Stomach smooth muscle (tissue), 2 donors: ENCODE data around the gene RBM10.

Source experiments
- H3K27ac ChIP-seq: one replicate; pipeline ENCODE4 v1.7.0; 2013; ENCODE audit warnings: mild to moderate bottlenecking, low read length, inconsistent platforms
- H3K27me3 ChIP-seq, 2 donors: one replicate each; pipeline ENCODE4 v1.7.0; 2013; ENCODE audit warnings: low read length in 2 of 2; ENCODE audit not compliant: insufficient read depth in 2 of 2, control insufficient read depth in 1 of 2
- H3K36me3 ChIP-seq, 2 donors: one replicate each; pipeline ENCODE4 v1.7.0; 2013; ENCODE audit warnings: low read length in 2 of 2; ENCODE audit not compliant: control insufficient read depth in 2 of 2, insufficient read depth in 2 of 2
- H3K4me1 ChIP-seq: one replicate; pipeline ENCODE4 v1.7.0; 2013; ENCODE audit warnings: low read length; ENCODE audit not compliant: control insufficient read depth, insufficient read depth
- H3K4me3 ChIP-seq, 2 donors: one replicate each; pipeline ENCODE4 v1.7.0; 2013; ENCODE audit warnings: low read length in 2 of 2
- H3K9ac ChIP-seq, 2 donors: one replicate each; pipeline ENCODE4 v1.7.0; 2013; ENCODE audit warnings: low read length in 2 of 2, mild to moderate bottlenecking in 1 of 2
- H3K9me3 ChIP-seq, 2 donors: one replicate each; pipeline ENCODE4 v1.7.0; 2013; ENCODE audit warnings: low read length in 2 of 2; ENCODE audit not compliant: control insufficient read depth in 2 of 2
- donor health status: healthy.
- donor health status: Pancreatic carcinoma.

RBM10 gene

GRCh38 chrX:47227334-47227583 is 82.2 kb downstream of the RBM10 start:
- H3K36me3 ChIP-seq, result peaks cover 34 to 43% of the 10 kb centered on the region in 2 donors

GRCh38 chrX:47228550-47229270 is 83.7 kb downstream of the RBM10 start:
- Histone ChIP-seq H3K9ac (no peak overlapping the region), H3K27me3 (peaks cover 0 to 14% of the 10 kb centered on the region in 2 donors), H3K4me3 (no peak overlapping the region), H3K36me3 (peaks cover 33 to 39% of the 10 kb centered on the region in 2 donors), H3K4me1 (no peaks in the 10 kb centered on the region), H3K9me3 (no peaks in the 10 kb centered on the region), H3K27ac (no peak overlapping the region)

More at GRCh38 chrX:47227334-47227583, 82.2 kb downstream of the RBM10 start:
- Histone ChIP-seq H3K4me1 (no peaks in the 10 kb centered on the region), H3K9ac (no peak overlapping the region), H3K27ac (no peak overlapping the region), H3K9me3 (no peaks in the 10 kb centered on the region), H3K4me3 (no peak overlapping the region), H3K27me3 (peaks cover 0 to 11% of the 10 kb centered on the region in 2 donors)

- H3K27me3 ChIP-seq, result peaks cover 0 to 12% of the 10 kb centered on the region in 2 donors
- H3K4me1 ChIP-seq, result no peaks in the 10 kb centered on the region
- no peak overlapping the region for H3K9ac ChIP-seq
Observed at GRCh38 chrX:47229427-47229826, 84.4 kb downstream of the RBM10 start.

GRCh38 chrX:47230136-47230868 is 85.3 kb downstream of the RBM10 start:
- no peak overlapping the region for H3K9ac ChIP-seq
- H3K4me1 ChIP-seq, result no peaks in the 10 kb centered on the region
- H3K27me3 ChIP-seq, result peaks cover 0 to 12% of the 10 kb centered on the region in 2 donors
- no peak overlapping the region for H3K27ac ChIP-seq
- peaks cover 17 to 25% of the 10 kb centered on the region in 2 donors for H3K36me3 ChIP-seq
- H3K4me3 ChIP-seq, result no peak overlapping the region
- H3K9me3 ChIP-seq, result no peaks in the 10 kb centered on the region

More at GRCh38 chrX:47229427-47229826, 84.4 kb downstream of the RBM10 start:
- Histone ChIP-seq H3K36me3 (peaks cover 26 to 32% of the 10 kb centered on the region in 2 donors), H3K4me3 (no peak overlapping the region), H3K27ac (no peak overlapping the region), H3K9me3 (no peaks in the 10 kb centered on the region)

GRCh38 chrX:47231167-47231566 is 86.1 kb downstream of the RBM10 start:
- peaks cover 9 to 17% of the 10 kb centered on the region in 2 donors for H3K36me3 ChIP-seq
- H3K4me1 ChIP-seq, result peaks cover 3% of the 10 kb centered on the region
- H3K27me3 ChIP-seq, result peaks cover 0 to 12% of the 10 kb centered on the region in 2 donors
- no peak overlapping the region for H3K4me3 ChIP-seq
- H3K27ac ChIP-seq, result no peak overlapping the region
- no peaks in the 10 kb centered on the region for H3K9me3 ChIP-seq
- no peak overlapping the region for H3K9ac ChIP-seq

GRCh38 chrX:47232197-47232802 is 87.3 kb downstream of the RBM10 start:
- peak overlapping the region; percentile 93 for H3K27ac ChIP-seq
- peak overlapping the region; percentile 67 to 87 for H3K9ac ChIP-seq
- peak overlapping the region; percentile 66 to 79 for H3K4me3 ChIP-seq
- H3K9me3 ChIP-seq, result no peaks in the 10 kb centered on the region
- H3K27me3 ChIP-seq, result peaks cover 0 to 12% of the 10 kb centered on the region in 2 donors
- H3K4me1 ChIP-seq, result peaks cover 5% of the 10 kb centered on the region
- peaks cover 3 to 9% of the 10 kb centered on the region in 2 donors for H3K36me3 ChIP-seq

- peaks cover 0 to 12% of the 10 kb centered on the region in 2 donors for H3K27me3 ChIP-seq
- H3K9me3 ChIP-seq, result no peaks in the 10 kb centered on the region
- peaks cover 3 to 6% of the 10 kb centered on the region in 2 donors for H3K36me3 ChIP-seq
- H3K4me3 ChIP-seq, result peak within 1 kb of the TSS; percentile 66 to 79
- peak within 1 kb of the TSS; percentile 89 for H3K9ac ChIP-seq
- H3K4me1 ChIP-seq, result peaks cover 5% of the 10 kb centered on the region
- peak within 1 kb of the TSS; percentile 93 for H3K27ac ChIP-seq
Observed at GRCh38 chrX:47232803-47233332, 87.8 kb downstream of the RBM10 start, which contains the start of gene USP11. USP11 (plus strand) TSS chrX:47233009; CDS start chrX:47233044, 35 bp downstream.

- peak overlapping the region; percentile 66 to 79 for H3K4me3 ChIP-seq
- H3K4me1 ChIP-seq, result peaks cover 5% of the 10 kb centered on the region
- peaks cover 0 to 12% of the 10 kb centered on the region in 2 donors for H3K27me3 ChIP-seq
- H3K9ac ChIP-seq, result peak overlapping the region; percentile 89
- peak overlapping the region; percentile 93 for H3K27ac ChIP-seq
- H3K9me3 ChIP-seq, result no peaks in the 10 kb centered on the region
- H3K36me3 ChIP-seq, result peaks cover 2 to 3% of the 10 kb centered on the region in 2 donors
Observed at GRCh38 chrX:47233333-47234113, 88.5 kb downstream of the RBM10 start.

GRCh38 chrX:47234583-47234982 is 89.6 kb downstream of the RBM10 start:
- Histone ChIP-seq H3K4me3 (peak overlapping the region; percentile 55 to 79), H3K36me3 (peaks cover 0 to 4% of the 10 kb centered on the region in 2 donors), H3K9ac (no peak overlapping the region)

GRCh38 chrX:47235691-47236103 is 90.7 kb downstream of the RBM10 start:
- peaks cover 5% of the 10 kb centered on the region for H3K4me1 ChIP-seq
- peak overlapping the region in 1 of 2 donors; percentile 3 for H3K4me3 ChIP-seq
- peaks cover 0 to 14% of the 10 kb centered on the region in 2 donors for H3K27me3 ChIP-seq
- peaks cover 9 to 11% of the 10 kb centered on the region in 2 donors for H3K36me3 ChIP-seq
- no peak overlapping the region for H3K9ac ChIP-seq
- no peaks in the 10 kb centered on the region for H3K9me3 ChIP-seq
- H3K27ac ChIP-seq, result peak overlapping the region; percentile 41

More at GRCh38 chrX:47234583-47234982, 89.6 kb downstream of the RBM10 start:
- H3K27me3 ChIP-seq, result peaks cover 0 to 12% of the 10 kb centered on the region in 2 donors
- peak overlapping the region; percentile 93 for H3K27ac ChIP-seq
- H3K9me3 ChIP-seq, result no peaks in the 10 kb centered on the region
- H3K4me1 ChIP-seq, result peaks cover 5% of the 10 kb centered on the region
